ENCODE measurements around the gene POLR2L.

DNA sequence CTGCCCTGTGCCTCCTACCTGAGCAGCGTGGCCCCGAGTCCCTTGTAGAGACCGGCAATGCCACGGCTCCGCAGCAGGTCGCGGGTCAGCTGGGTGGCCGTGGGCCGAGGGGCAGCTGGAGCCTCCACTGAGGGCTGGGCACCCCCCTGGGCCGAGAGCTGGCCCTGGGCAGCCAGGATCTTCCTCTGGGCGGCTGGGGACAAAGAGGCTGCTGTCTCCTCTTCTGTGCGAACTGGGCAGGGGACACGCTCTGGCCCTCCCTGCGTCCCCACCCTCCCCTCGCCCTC is 49.9 kb downstream of the POLR2L start:
- TF ChIP-seq, protein P1, sequence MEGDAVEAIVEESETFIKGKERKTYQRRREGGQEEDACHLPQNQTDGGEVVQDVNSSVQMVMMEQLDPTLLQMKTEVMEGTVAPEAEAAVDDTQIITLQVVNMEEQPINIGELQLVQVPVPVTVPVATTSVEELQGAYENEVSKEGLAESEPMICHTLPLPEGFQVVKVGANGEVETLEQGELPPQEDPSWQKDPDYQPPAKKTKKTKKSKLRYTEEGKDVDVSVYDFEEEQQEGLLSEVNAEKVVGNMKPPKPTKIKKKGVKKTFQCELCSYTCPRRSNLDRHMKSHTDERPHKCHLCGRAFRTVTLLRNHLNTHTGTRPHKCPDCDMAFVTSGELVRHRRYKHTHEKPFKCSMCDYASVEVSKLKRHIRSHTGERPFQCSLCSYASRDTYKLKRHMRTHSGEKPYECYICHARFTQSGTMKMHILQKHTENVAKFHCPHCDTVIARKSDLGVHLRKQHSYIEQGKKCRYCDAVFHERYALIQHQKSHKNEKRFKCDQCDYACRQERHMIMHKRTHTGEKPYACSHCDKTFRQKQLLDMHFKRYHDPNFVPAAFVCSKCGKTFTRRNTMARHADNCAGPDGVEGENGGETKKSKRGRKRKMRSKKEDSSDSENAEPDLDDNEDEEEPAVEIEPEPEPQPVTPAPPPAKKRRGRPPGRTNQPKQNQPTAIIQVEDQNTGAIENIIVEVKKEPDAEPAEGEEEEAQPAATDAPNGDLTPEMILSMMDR (conservative IDR thresholded peaks at IDR 0.05) = no peak
- TF ChIP-seq EZH2 (IDR thresholded peaks at IDR 0.05; ENCODE audit: low read depth) = no peak

Measured in PC-9 (cell line).